Lung (tissue), 12 donors: ENCODE measurements around the gene KMT2D. TPM values are rescaled to one million over a fixed set of nuclear protein-coding genes. Genes with fewer than 3 reads are reported as not detected.

Source experiments
- ATAC-seq: fragments of 200-7000 bp; cut with Tn5 transposase; one replicate; pipeline ENCODE4 v1.9.1; 2020; ENCODE audit warnings: moderate number of reproducible peaks; ENCODE audit not compliant: insufficient read depth, low FRiP score
- DNase-seq, 3 donors: peaks; one replicate each; pipeline ENCODE4 v3.0.0-alpha.2; 2013 to 2017
- H3K27ac ChIP-seq, 2 donors: one replicate each; pipeline ENCODE4 v1.5.1; 2013; ENCODE audit warnings: mild to moderate bottlenecking in 2 of 2, moderate library complexity in 2 of 2, control low read depth in 1 of 2, inconsistent platforms in 1 of 2, low read depth in 1 of 2, low read length in 1 of 2
- H3K27me3 ChIP-seq, 3 donors: one replicate each; pipeline ENCODE4 v1.5.1; 2013; ENCODE audit warnings: low read length in 2 of 3; ENCODE audit not compliant: control insufficient read depth in 3 of 3, insufficient read depth in 3 of 3
- H3K36me3 ChIP-seq, 4 donors: one replicate each; pipeline ENCODE4 v1.5.1; 2013; ENCODE audit warnings: low read length in 4 of 4, mild to moderate bottlenecking in 1 of 4, moderate library complexity in 1 of 4; ENCODE audit not compliant: control insufficient read depth in 4 of 4, insufficient read depth in 4 of 4
- H3K4me1 ChIP-seq, 5 donors: one replicate each; pipeline ENCODE4 v1.5.1; 2013; ENCODE audit warnings: low read length in 5 of 5, mild to moderate bottlenecking in 2 of 5, moderate library complexity in 1 of 5; ENCODE audit not compliant: control insufficient read depth in 5 of 5, insufficient read depth in 5 of 5
- H3K4me3 ChIP-seq: one replicate; pipeline ENCODE4 v1.5.1; 2013; ENCODE audit warnings: mild to moderate bottlenecking, control low read depth, moderate library complexity
- H3K9ac ChIP-seq, 2 donors: one replicate each; pipeline ENCODE4 v1.5.1; 2013; ENCODE audit warnings: low read length in 2 of 2, control low read depth in 1 of 2; ENCODE audit not compliant: insufficient read depth in 1 of 2
- H3K9me3 ChIP-seq, 4 donors: one replicate each; pipeline ENCODE4 v1.5.1; 2013; ENCODE audit warnings: low read length in 3 of 4, mild to moderate bottlenecking in 1 of 4, moderate library complexity in 1 of 4; ENCODE audit not compliant: control insufficient read depth in 4 of 4, insufficient read depth in 3 of 4
- WGBS, 2 donors: extraction: QIAGEN DNeasy Blood & Tissue Kit; methylation state at CpG; one replicate each; pipeline ENCODE4 v1.1.7; 2013; 5-methylcytosine and 5-hydroxymethylcytosine counted together
- polyA plus RNA-seq, 2 donors: library from polyadenylated mRNA; stranded (reverse); fragments of 200-250 nt; gene quantifications; one replicate each; pipeline ENCODE4 v1.2.1, GENCODE V29; 2013
- total RNA-seq, 2 donors: library from RNA; depleted of rRNA in 1 of 2; stranded (reverse); fragments of >200 nt in 1 of 2; gene quantifications; one replicate each; pipeline ENCODE4 v1.2.1, GENCODE V29; 2014 to 2021
- TF ChIP-seq, protein P1 (sequence below): IDR thresholded peaks from 2 replicates; pipeline ENCODE4 v1.5.1; 2012; ENCODE audit warnings: mild to moderate bottlenecking; ENCODE audit errors: control extremely low read depth, extremely low read depth
- donor health status: control.
- donor health status: control.
- donor health status: Bipolar disorder and iron deficiency.
- donor health status: healthy.
- donor health status: DM: yes; HTN: yes; CAD: no.

Gene KMT2D
- total and polyA plus RNA-seq, 4 donors, result 27.6 to 115 (median 49.2) TPM

DNA sequence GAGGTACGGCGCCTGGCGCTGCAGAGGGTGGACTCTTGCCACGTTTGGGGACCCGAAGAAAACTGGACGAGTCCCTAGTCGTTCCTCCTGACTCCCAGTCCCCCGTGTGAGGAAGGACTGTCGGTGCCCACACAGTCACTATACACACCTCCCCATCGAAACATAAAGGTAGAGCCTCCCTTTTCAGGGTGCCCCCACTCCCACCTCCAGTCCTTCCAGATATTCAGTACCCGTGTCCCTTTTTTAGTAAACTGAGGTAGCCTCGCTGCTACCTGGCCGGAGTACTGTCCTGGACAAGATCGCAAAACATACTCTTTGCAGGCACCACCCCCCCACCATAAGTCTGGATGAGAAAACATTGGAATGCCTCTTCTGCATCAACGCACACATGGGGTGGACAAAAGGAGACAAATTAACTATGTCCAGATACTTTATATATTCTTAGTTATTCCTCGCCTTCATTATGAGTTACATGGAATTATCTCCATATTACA, 610 bp upstream of the KMT2D start:
- TF ChIP-seq, protein P1, sequence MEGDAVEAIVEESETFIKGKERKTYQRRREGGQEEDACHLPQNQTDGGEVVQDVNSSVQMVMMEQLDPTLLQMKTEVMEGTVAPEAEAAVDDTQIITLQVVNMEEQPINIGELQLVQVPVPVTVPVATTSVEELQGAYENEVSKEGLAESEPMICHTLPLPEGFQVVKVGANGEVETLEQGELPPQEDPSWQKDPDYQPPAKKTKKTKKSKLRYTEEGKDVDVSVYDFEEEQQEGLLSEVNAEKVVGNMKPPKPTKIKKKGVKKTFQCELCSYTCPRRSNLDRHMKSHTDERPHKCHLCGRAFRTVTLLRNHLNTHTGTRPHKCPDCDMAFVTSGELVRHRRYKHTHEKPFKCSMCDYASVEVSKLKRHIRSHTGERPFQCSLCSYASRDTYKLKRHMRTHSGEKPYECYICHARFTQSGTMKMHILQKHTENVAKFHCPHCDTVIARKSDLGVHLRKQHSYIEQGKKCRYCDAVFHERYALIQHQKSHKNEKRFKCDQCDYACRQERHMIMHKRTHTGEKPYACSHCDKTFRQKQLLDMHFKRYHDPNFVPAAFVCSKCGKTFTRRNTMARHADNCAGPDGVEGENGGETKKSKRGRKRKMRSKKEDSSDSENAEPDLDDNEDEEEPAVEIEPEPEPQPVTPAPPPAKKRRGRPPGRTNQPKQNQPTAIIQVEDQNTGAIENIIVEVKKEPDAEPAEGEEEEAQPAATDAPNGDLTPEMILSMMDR, result no peak
- no peak for ATAC-seq
- peaks cover 6 to 39% (median 19%) of the 10 kb centered on the region in 5 donors for H3K4me1 ChIP-seq
- no peaks in the 10 kb centered on the region for H3K9me3 ChIP-seq
- H3K9ac ChIP-seq, result peak overlapping the region; percentile 26 to 67
- H3K36me3 ChIP-seq, result peaks cover 0 to 3% (median 0%) of the 10 kb centered on the region in 4 donors
- no peak for DNase-seq
- 7 to 13% methylated on average over 16 of the region's 16 CpGs for WGBS, 2 donors
- H3K27ac ChIP-seq, result peak overlapping the region; percentile 98 to 99
- no peaks in the 10 kb centered on the region for H3K27me3 ChIP-seq
- H3K4me3 ChIP-seq, result peak overlapping the region; percentile 91

DNA sequence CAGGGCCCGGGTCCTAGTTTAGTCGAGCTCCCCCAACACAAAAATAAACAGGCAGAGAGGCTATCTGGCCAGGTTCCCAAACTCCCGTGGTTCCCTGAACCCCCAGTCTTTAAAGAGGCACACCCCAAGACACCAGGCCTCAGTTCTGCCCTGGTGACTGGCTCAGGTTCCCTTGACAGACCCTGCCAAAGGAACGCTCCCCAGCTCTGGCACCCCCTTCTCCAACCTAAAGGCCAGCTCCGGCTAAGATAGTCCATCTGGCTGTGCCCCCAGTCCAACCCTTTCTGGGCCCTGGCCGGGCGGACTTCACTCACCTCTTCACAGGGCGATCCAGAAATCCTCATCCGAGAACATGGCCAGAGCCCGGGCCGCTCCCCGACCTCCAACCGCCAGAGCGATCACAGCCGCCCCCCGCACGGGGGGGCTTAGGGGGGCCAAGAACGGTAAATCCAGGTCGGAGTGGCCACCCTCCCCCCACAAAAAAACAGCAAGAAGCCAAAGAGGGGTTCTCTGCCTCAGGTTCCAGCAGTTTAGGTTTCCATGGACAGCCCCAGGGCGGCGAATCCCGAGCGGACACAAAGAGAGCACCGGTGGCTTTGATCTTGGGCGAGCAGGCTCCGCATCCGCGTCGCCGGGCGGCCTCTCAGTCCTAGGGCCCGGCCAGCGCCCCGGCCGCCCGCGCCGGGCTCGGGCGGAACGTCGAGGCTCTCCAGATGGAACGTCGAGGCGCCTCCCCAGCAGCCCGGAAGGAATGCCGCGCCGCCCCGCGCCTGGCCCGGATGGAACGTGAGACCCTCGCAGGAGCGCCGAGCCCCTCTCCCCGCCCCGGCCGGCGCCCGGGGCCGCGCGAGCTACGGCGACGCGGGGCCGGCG, 1.1 kb downstream of the KMT2D start:
- TF ChIP-seq, protein P1, result no peak
- 0% methylated on average over 50 to 70 of the region's 70 CpGs for WGBS, 2 donors
- no peaks in the 10 kb centered on the region for H3K27me3 ChIP-seq
- peaks cover 0 to 8% (median 5%) of the 10 kb centered on the region in 4 donors for H3K36me3 ChIP-seq
- H3K4me3 ChIP-seq, result peak overlapping the region; percentile 91
- ATAC-seq, result no peak
- H3K9ac ChIP-seq, result peak overlapping the region; percentile 56 to 82
- peak in 1 of 3 donors; percentile 19 for DNase-seq
- H3K27ac ChIP-seq, result peak overlapping the region; percentile 98 to 99
- H3K4me1 ChIP-seq, result peaks cover 11 to 50% (median 20%) of the 10 kb centered on the region in 5 donors
- no peaks in the 10 kb centered on the region for H3K9me3 ChIP-seq

DNA sequence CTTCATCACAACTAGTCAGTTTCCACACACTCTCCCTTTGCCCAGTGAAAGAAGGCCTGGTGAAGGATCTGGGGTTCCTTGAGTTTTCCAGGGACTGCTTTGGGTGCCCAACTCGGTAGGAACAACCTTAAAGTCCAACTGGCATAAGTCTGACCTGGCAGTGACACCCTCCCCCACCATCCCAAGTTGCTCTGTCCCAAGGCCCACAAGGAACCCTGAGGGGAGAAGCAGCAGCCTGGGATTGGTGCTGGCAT, 1.6 kb downstream of the KMT2D start:
- Histone ChIP-seq H3K4me1 (peaks cover 11 to 50% (median 20%) of the 10 kb centered on the region in 5 donors), H3K9me3 (no peaks in the 10 kb centered on the region), H3K4me3 (peak overlapping the region; percentile 91), H3K36me3 (peaks cover 0 to 9% (median 7%) of the 10 kb centered on the region in 4 donors), H3K9ac (peak overlapping the region; percentile 56 to 82), H3K27ac (peak overlapping the region in 1 of 2 donors; percentile 98), H3K27me3 (no peaks in the 10 kb centered on the region)
- WGBS, 2 donors, result 0% methylated on average over 1 of the region's 1 CpG
- ATAC-seq, result no peak
- DNase-seq, result no peak
- TF ChIP-seq, protein P1, result no peak
